GM19324 (cell line): ENCODE data around the gene UGT2B28.
"Not testable (repeated sequence)": the region's sequence is repeated elsewhere in the genome, so short reads cannot be mapped to it uniquely, and the experiment has no call there.

Experiments used
- ATAC-seq: cut with Tn5 transposase; IDR thresholded peaks from one replicate; pipeline ENCODE4 v1.9.1; 2021; ENCODE audit warnings: mild to moderate bottlenecking, moderate library complexity; ENCODE audit not compliant: unreplicated experiment, low FRiP score

The UGT2B28 gene

GRCh38 chr4:69335485-69335884 is 55.2 kb downstream of the UGT2B28 start:
- not testable (repeated sequence) for ATAC-seq

GRCh38 chr4:69343114-69343513 is 62.8 kb downstream of the UGT2B28 start:
- not testable (repeated sequence) for ATAC-seq

GRCh38 chr4:69343558-69344420 is 63.5 kb downstream of the UGT2B28 start:
- not testable (repeated sequence) for ATAC-seq
